ENCODE measurements around the gene PDE7B. TPM values are rescaled to one million over a fixed set of nuclear protein-coding genes. Genes with fewer than 3 reads are reported as not detected.

Gene PDE7B
- total RNA-seq, 4 donors from 2014 or later: 1.4 to 11.6 (median 3.5) TPM

GRCh38 chr6:136090929-136091328 is 239.4 kb downstream of the PDE7B start:
- Histone ChIP-seq H3K4me3 (no peak overlapping the region), H3K27ac (no peak overlapping the region), H3K9me3 (no peaks in the 10 kb centered on the region), H3K36me3 (no peaks in the 10 kb centered on the region), H3K27me3 (no peaks in the 10 kb centered on the region), H3K4me1 (no peaks in the 10 kb centered on the region)
- no peak for TF ChIP-seq POLR2A (IDR thresholded peaks at IDR 0.05)
- no peak for TF ChIP-seq CTCF (IDR thresholded peaks at IDR 0.05)
- DNase-seq: no peak

- H3K36me3 ChIP-seq: no peaks in the 10 kb centered on the region
- no peak overlapping the region for H3K4me3 ChIP-seq
- H3K27ac ChIP-seq: no peak overlapping the region
- no peak for DNase-seq
- no peaks in the 10 kb centered on the region for H3K4me1 ChIP-seq
- H3K9me3 ChIP-seq: no peaks in the 10 kb centered on the region
- no peaks in the 10 kb centered on the region for H3K27me3 ChIP-seq
- no peak for TF ChIP-seq POLR2A (IDR thresholded peaks at IDR 0.05)
- TF ChIP-seq CTCF (IDR thresholded peaks at IDR 0.05): no peak
Observed at GRCh38 chr6:136092897-136093296, 241.4 kb downstream of the PDE7B start.

- Histone ChIP-seq H3K27ac (no peak overlapping the region), H3K27me3 (no peaks in the 10 kb centered on the region), H3K9me3 (no peaks in the 10 kb centered on the region), H3K4me3 (no peak overlapping the region), H3K4me1 (no peaks in the 10 kb centered on the region), H3K36me3 (no peaks in the 10 kb centered on the region)
- TF ChIP-seq CTCF (IDR thresholded peaks at IDR 0.05): no peak
- TF ChIP-seq POLR2A (IDR thresholded peaks at IDR 0.05): no peak
- no peak for DNase-seq
Observed at GRCh38 chr6:136093835-136094234, 242.3 kb downstream of the PDE7B start.

- no peak for DNase-seq
- no peaks in the 10 kb centered on the region for H3K27me3 ChIP-seq
- TF ChIP-seq CTCF (IDR thresholded peaks at IDR 0.05) (no peak), POLR2A (IDR thresholded peaks at IDR 0.05) (no peak)
Observed at GRCh38 chr6:136094812-136095211, 243.3 kb downstream of the PDE7B start.

GRCh38 chr6:136095986-136096385 is 244.5 kb downstream of the PDE7B start:
- Histone ChIP-seq H3K36me3 (no peaks in the 10 kb centered on the region), H3K4me3 (no peak overlapping the region), H3K4me1 (no peaks in the 10 kb centered on the region), H3K9me3 (no peaks in the 10 kb centered on the region), H3K27me3 (no peaks in the 10 kb centered on the region), H3K27ac (peak overlapping the region in 1 of 4 donors; percentile 46)
- no peak for TF ChIP-seq POLR2A (IDR thresholded peaks at IDR 0.05)
- TF ChIP-seq CTCF (IDR thresholded peaks at IDR 0.05): no peak
- no peak for DNase-seq

More at GRCh38 chr6:136094812-136095211, 243.3 kb downstream of the PDE7B start:
- Histone ChIP-seq H3K36me3 (no peaks in the 10 kb centered on the region), H3K27ac (no peak overlapping the region), H3K4me3 (no peak overlapping the region), H3K4me1 (no peaks in the 10 kb centered on the region), H3K9me3 (no peaks in the 10 kb centered on the region)

All from Peyer's patch (tissue), 4 donors.